ENCODE results near the gene SLC25A1. TPM values are rescaled to one million over a fixed set of nuclear protein-coding genes. Genes with fewer than 3 reads are reported as not detected.

Gene SLC25A1
- total and polyA plus RNA-seq, 7 experiments from 2014 or later: 19.3 to 66.5 (median 31.9) TPM

- ATAC-seq: no peak
- H3K4me1 Mint-ChIP-seq: peaks cover 0 to 6% (median 4%) of the 10 kb centered on the region in 7 donors
- Histone ChIP-seq H3K27ac (ENCODE audit: low read depth, low read length) (no peak overlapping the region), H3K27me3 (ENCODE audit: control insufficient read depth in 2 of 2, insufficient read depth in 2 of 2, low read length in 2 of 2) (no peaks in the 10 kb centered on the region), H3K4me3 (ENCODE audit: low read length) (no peak overlapping the region), H3K4me1 (ENCODE audit: control insufficient read depth in 2 of 2, insufficient read depth in 2 of 2, low read length in 2 of 2) (no peaks in the 10 kb centered on the region), H3K9me3 (ENCODE audit: control insufficient read depth in 2 of 3, low read length in 3 of 3) (no peaks in the 10 kb centered on the region), H3K36me3 (ENCODE audit: control insufficient read depth in 2 of 3, insufficient read depth in 3 of 3, low read length in 3 of 3) (no peaks in the 10 kb centered on the region)
- no peak overlapping the region for H3K4me3 Mint-ChIP-seq
- ChIA-PET CTCF (no interaction called here), POLR2A (no interaction called here)
- H3K27me3 Mint-ChIP-seq: peaks cover 0 to 23% (median 5%) of the 10 kb centered on the region in 5 donors
- no peaks in the 10 kb centered on the region for H3K36me3 Mint-ChIP-seq
- DNase-seq: no peak
- intact Hi-C loops (cut with micrococcal nuclease): no loop called here
- no peak overlapping the region for H3K27ac Mint-ChIP-seq
- no peaks in the 10 kb centered on the region for H3K9me3 Mint-ChIP-seq
Observed at GRCh38 chr22:19215360-19215759, 36.8 kb upstream of the SLC25A1 start.

GRCh38 chr22:19214078-19214473 is 35.5 kb upstream of the SLC25A1 start:
- DNase-seq: no peak
- POLR2A ChIA-PET: no interaction called here
- Histone ChIP-seq H3K4me1 (ENCODE audit: control insufficient read depth in 2 of 2, insufficient read depth in 2 of 2, low read length in 2 of 2) (no peaks in the 10 kb centered on the region), H3K9me3 (ENCODE audit: control insufficient read depth in 2 of 3, low read length in 3 of 3) (no peaks in the 10 kb centered on the region), H3K36me3 (ENCODE audit: control insufficient read depth in 2 of 3, insufficient read depth in 3 of 3, low read length in 3 of 3) (no peaks in the 10 kb centered on the region), H3K27me3 (ENCODE audit: control insufficient read depth in 2 of 2, insufficient read depth in 2 of 2, low read length in 2 of 2) (no peaks in the 10 kb centered on the region), H3K4me3 (ENCODE audit: low read length) (no peak overlapping the region), H3K27ac (ENCODE audit: low read depth, low read length) (no peak overlapping the region)
- intact Hi-C loops (cut with micrococcal nuclease): no loop called here
- Mint-ChIP-seq H3K4me1 (peaks cover 0 to 6% (median 4%) of the 10 kb centered on the region in 7 donors), H3K27ac (no peak overlapping the region), H3K36me3 (peaks cover 0 to 8% (median 6%) of the 10 kb centered on the region in 5 donors), H3K9me3 (no peaks in the 10 kb centered on the region), H3K4me3 (no peak overlapping the region), H3K27me3 (peaks cover 9 to 31% (median 15%) of the 10 kb centered on the region in 5 donors)
- CTCF ChIA-PET: no interaction called here
- no peak for ATAC-seq

- no peak overlapping the region for H3K4me3 Mint-ChIP-seq
- Histone ChIP-seq H3K27me3 (ENCODE audit: control insufficient read depth in 2 of 2, insufficient read depth in 2 of 2, low read length in 2 of 2) (no peaks in the 10 kb centered on the region), H3K36me3 (ENCODE audit: control insufficient read depth in 2 of 3, insufficient read depth in 3 of 3, low read length in 3 of 3) (no peaks in the 10 kb centered on the region), H3K27ac (ENCODE audit: low read depth, low read length) (no peak overlapping the region), H3K4me3 (ENCODE audit: low read length) (no peak overlapping the region), H3K9me3 (ENCODE audit: control insufficient read depth in 2 of 3, low read length in 3 of 3) (no peaks in the 10 kb centered on the region), H3K4me1 (ENCODE audit: control insufficient read depth in 2 of 2, insufficient read depth in 2 of 2, low read length in 2 of 2) (no peaks in the 10 kb centered on the region)
- intact Hi-C loops (cut with micrococcal nuclease): no loop called here
- H3K4me1 Mint-ChIP-seq: peaks cover 0 to 6% (median 4%) of the 10 kb centered on the region in 7 donors
- H3K9me3 Mint-ChIP-seq: no peaks in the 10 kb centered on the region
- CTCF ChIA-PET: no interaction called here
- POLR2A ChIA-PET: no interaction called here
- no peak for ATAC-seq
- no peak for DNase-seq
- peaks cover 9 to 31% (median 15%) of the 10 kb centered on the region in 5 donors for H3K27me3 Mint-ChIP-seq
- H3K27ac Mint-ChIP-seq: no peak overlapping the region
- H3K36me3 Mint-ChIP-seq: peaks cover 0 to 10% (median 8%) of the 10 kb centered on the region in 5 donors
Observed at GRCh38 chr22:19213442-19214077, 35.0 kb upstream of the SLC25A1 start.

GRCh38 chr22:19213001-19213400 is 34.5 kb upstream of the SLC25A1 start:
- H3K4me3 Mint-ChIP-seq: no peak overlapping the region
- H3K4me3 ChIP-seq (ENCODE audit: low read length): no peak overlapping the region
- CTCF ChIA-PET: no interaction called here
- H3K27me3 Mint-ChIP-seq: peaks cover 9 to 31% (median 18%) of the 10 kb centered on the region in 5 donors
- no peaks in the 10 kb centered on the region for H3K27me3 ChIP-seq (ENCODE audit: control insufficient read depth in 2 of 2, insufficient read depth in 2 of 2, low read length in 2 of 2)
- peaks cover 0 to 10% (median 8%) of the 10 kb centered on the region in 5 donors for H3K36me3 Mint-ChIP-seq
- H3K4me1 ChIP-seq (ENCODE audit: control insufficient read depth in 2 of 2, insufficient read depth in 2 of 2, low read length in 2 of 2): no peaks in the 10 kb centered on the region
- no peaks in the 10 kb centered on the region for H3K36me3 ChIP-seq (ENCODE audit: control insufficient read depth in 2 of 3, insufficient read depth in 3 of 3, low read length in 3 of 3)
- ATAC-seq: no peak
- no peaks in the 10 kb centered on the region for H3K9me3 Mint-ChIP-seq
- POLR2A ChIA-PET: no interaction called here
- intact Hi-C loops (cut with micrococcal nuclease): no loop called here
- H3K9me3 ChIP-seq (ENCODE audit: control insufficient read depth in 2 of 3, low read length in 3 of 3): no peaks in the 10 kb centered on the region
- H3K27ac ChIP-seq (ENCODE audit: low read depth, low read length): no peak overlapping the region
- H3K27ac Mint-ChIP-seq: no peak overlapping the region
- no peak for DNase-seq
- H3K4me1 Mint-ChIP-seq: peaks cover 0 to 4% (median 3%) of the 10 kb centered on the region in 7 donors

- Mint-ChIP-seq H3K27me3 (peaks cover 9 to 31% (median 18%) of the 10 kb centered on the region in 5 donors), H3K4me1 (no peaks in the 10 kb centered on the region), H3K9me3 (no peaks in the 10 kb centered on the region), H3K4me3 (no peak overlapping the region), H3K36me3 (peaks cover 0 to 10% (median 8%) of the 10 kb centered on the region in 5 donors), H3K27ac (peak overlapping the region in 1 of 9 donors; percentile 26)
- ATAC-seq: no peak
- POLR2A ChIA-PET: no interaction called here
- intact Hi-C loops (cut with micrococcal nuclease): no loop called here
- Histone ChIP-seq H3K9me3 (ENCODE audit: control insufficient read depth in 2 of 3, low read length in 3 of 3) (no peaks in the 10 kb centered on the region), H3K36me3 (ENCODE audit: control insufficient read depth in 2 of 3, insufficient read depth in 3 of 3, low read length in 3 of 3) (no peaks in the 10 kb centered on the region), H3K4me3 (ENCODE audit: low read length) (no peak overlapping the region), H3K4me1 (ENCODE audit: control insufficient read depth in 2 of 2, insufficient read depth in 2 of 2, low read length in 2 of 2) (no peaks in the 10 kb centered on the region), H3K27me3 (ENCODE audit: control insufficient read depth in 2 of 2, insufficient read depth in 2 of 2, low read length in 2 of 2) (no peaks in the 10 kb centered on the region), H3K27ac (ENCODE audit: low read depth, low read length) (no peak overlapping the region)
- no peak for DNase-seq
- CTCF ChIA-PET: no interaction called here
Observed at GRCh38 chr22:19212302-19212870, 33.9 kb upstream of the SLC25A1 start.

- intact Hi-C loops (cut with micrococcal nuclease): no loop called here
- no peak for ATAC-seq
- no peaks in the 10 kb centered on the region for H3K9me3 Mint-ChIP-seq
- H3K4me1 ChIP-seq (ENCODE audit: control insufficient read depth in 2 of 2, insufficient read depth in 2 of 2, low read length in 2 of 2): no peaks in the 10 kb centered on the region
- H3K27ac Mint-ChIP-seq: no peak overlapping the region
- POLR2A ChIA-PET: no interaction called here
- peaks cover 0 to 10% (median 8%) of the 10 kb centered on the region in 5 donors for H3K36me3 Mint-ChIP-seq
- peaks cover 9 to 27% (median 18%) of the 10 kb centered on the region in 5 donors for H3K27me3 Mint-ChIP-seq
- H3K4me3 Mint-ChIP-seq: no peak overlapping the region
- H3K27ac ChIP-seq (ENCODE audit: low read depth, low read length): no peak overlapping the region
- H3K27me3 ChIP-seq (ENCODE audit: control insufficient read depth in 2 of 2, insufficient read depth in 2 of 2, low read length in 2 of 2): no peaks in the 10 kb centered on the region
- H3K4me1 Mint-ChIP-seq: no peaks in the 10 kb centered on the region
- DNase-seq: no peak
- no peaks in the 10 kb centered on the region for H3K36me3 ChIP-seq (ENCODE audit: control insufficient read depth in 2 of 3, insufficient read depth in 3 of 3, low read length in 3 of 3)
- no peak overlapping the region for H3K4me3 ChIP-seq (ENCODE audit: low read length)
- CTCF ChIA-PET: no interaction called here
- H3K9me3 ChIP-seq (ENCODE audit: control insufficient read depth in 2 of 3, low read length in 3 of 3): no peaks in the 10 kb centered on the region
Observed at GRCh38 chr22:19210188-19210587, 31.7 kb upstream of the SLC25A1 start.

GRCh38 chr22:19208287-19208847 is 29.8 kb upstream of the SLC25A1 start:
- H3K36me3 Mint-ChIP-seq: peaks cover 0 to 10% (median 8%) of the 10 kb centered on the region in 5 donors
- intact Hi-C loops (cut with micrococcal nuclease): no loop called here
- ChIA-PET CTCF (no interaction called here), POLR2A (no interaction called here)
- H3K4me3 ChIP-seq (ENCODE audit: low read length): no peak overlapping the region
- no peaks in the 10 kb centered on the region for H3K4me1 ChIP-seq (ENCODE audit: control insufficient read depth in 2 of 2, insufficient read depth in 2 of 2, low read length in 2 of 2)
- DNase-seq: no peak
- H3K27ac Mint-ChIP-seq: no peak overlapping the region
- H3K4me3 Mint-ChIP-seq: no peak overlapping the region
- no peaks in the 10 kb centered on the region for H3K27me3 ChIP-seq (ENCODE audit: control insufficient read depth in 2 of 2, insufficient read depth in 2 of 2, low read length in 2 of 2)
- no peaks in the 10 kb centered on the region for H3K9me3 Mint-ChIP-seq
- H3K4me1 Mint-ChIP-seq: peaks cover 0 to 4% (median 0%) of the 10 kb centered on the region in 7 donors
- no peaks in the 10 kb centered on the region for H3K9me3 ChIP-seq (ENCODE audit: control insufficient read depth in 2 of 3, low read length in 3 of 3)
- H3K27me3 Mint-ChIP-seq: peaks cover 9 to 28% (median 18%) of the 10 kb centered on the region in 5 donors
- H3K27ac ChIP-seq (ENCODE audit: low read depth, low read length): no peak overlapping the region
- no peaks in the 10 kb centered on the region for H3K36me3 ChIP-seq (ENCODE audit: control insufficient read depth in 2 of 3, insufficient read depth in 3 of 3, low read length in 3 of 3)
- ATAC-seq: no peak
